Ovary (tissue), 9 donors: ENCODE data around the gene KIAA1755. TPM values are rescaled to one million over a fixed set of nuclear protein-coding genes. Genes with fewer than 3 reads are reported as not detected.

ENCODE experiments used
- DNase-seq, 5 donors: peaks; one replicate each; pipeline ENCODE4 v3.0.0-alpha.2; 2019 to 2020
- H3K27ac ChIP-seq, 2 donors: fragments of 200-600 bp; one replicate each; pipeline versions ENCODE4 v1.5.1 to v1.8.0; 2019 to 2022
- H3K27me3 ChIP-seq: fragments of 200-600 bp; one replicate; pipeline ENCODE4 v1.8.0; 2022
- H3K36me3 ChIP-seq: fragments of 200-600 bp; sonication (generic); one replicate; pipeline ENCODE4 v1.5.1; 2019
- H3K4me1 ChIP-seq: one replicate; pipeline ENCODE4 v1.8.1; 2013; ENCODE audit warnings: mild to moderate bottlenecking, moderate library complexity; ENCODE audit not compliant: insufficient read depth
- H3K4me3 ChIP-seq: fragments of 200-600 bp; sonication (generic); one replicate; pipeline ENCODE4 v1.5.1; 2017
- H3K9me3 ChIP-seq, 2 donors: fragments of 200-600 bp in 1 of 2; sonication (generic) in 1 of 2; one replicate each; pipeline versions ENCODE4 v1.5.1 to v1.8.1; 2013 to 2019; ENCODE audit warnings: mild to moderate bottlenecking in 1 of 2, moderate library complexity in 1 of 2
- CTCF ChIP-seq, 3 donors: fragments of 450-650 bp in 2 of 3; fragments of 200-600 bp in 1 of 3; IDR thresholded peaks; one replicate each; pipeline versions ENCODE4 v1.5.1 to v1.8.0; 2016 to 2022; ENCODE audit warnings: antibody characterized with exemption in 3 of 3, mild to moderate bottlenecking in 1 of 3
- EP300 ChIP-seq: sonication (generic); formaldehyde crosslinking; IDR thresholded peaks from one replicate; pipeline ENCODE4 v1.6.1; 2017; ENCODE audit warnings: antibody characterized with exemption
- POLR2A ChIP-seq: fragments of 450-650 bp; IDR thresholded peaks from one replicate; pipeline ENCODE4 v1.6.1; 2017; ENCODE audit warnings: antibody characterized with exemption, mild to moderate bottlenecking, moderate library complexity
- WGBS, 3 donors: extraction: QIAGEN DNeasy Blood & Tissue Kit in 1 of 3; methylation state at CpG; one replicate each; pipeline versions ENCODE4 v1.1.5 to v1.1.7; 2013 to 2017; 5-methylcytosine and 5-hydroxymethylcytosine counted together
- intact Hi-C, 4 donors: fragments of 100-400 bp; cut with DNase I; formaldehyde crosslinking; loops; one replicate each; pipeline versions ENCODE4 v1.11.0 to v1.15.1; 2022 to 2023
- polyA plus RNA-seq, 2 donors: library from polyadenylated mRNA; stranded (reverse); fragments of 200-250 nt in 1 of 2; fragments of 350-450 nt in 1 of 2; fragmentation: Illumina TruSeq in 1 of 2; extraction: RNeasy Lipid Tissue Mini Kit (QIAGEN cat#74804) in 1 of 2; gene quantifications; one replicate each; pipeline ENCODE4 v1.2.3, GENCODE V29; 2013 to 2014
- total RNA-seq, 7 donors: library from RNA; depleted of rRNA in 2 of 7; stranded (reverse); fragments of >200 nt in 2 of 7; fragmentation: NEBNext Ultra II Directional in 3 of 7; extraction: Animal tissue kit (Norgen Biotek cat#: 25700) in 3 of 7; gene quantifications; one replicate each; pipeline versions ENCODE4 v1.1.0 to v1.2.4, GENCODE V29; 2016 to 2023
- donor health status: DM: no; HTN: no; CAD: no; lungs with moderate emphysema.
- donor health status: DM: no; HTN: no; CAD: no.
- donor health status: Bipolar disorder and iron deficiency.
- donor health status: DM: yes; HTN: yes; CAD: no.
- donor health status: DM: no; HTN: no; CAD: no.
- donor health status: DM: yes; HTN: yes; CAD: no.

KIAA1755 gene
- total and polyA plus RNA-seq, 9 donors = 4.4 to 29.7 (median 12.0) TPM

GRCh38 chr20:38266426-38266825, 5.9 kb upstream of the KIAA1755 start:
- no peak for TF ChIP-seq CTCF (IDR thresholded peaks at IDR 0.05)
- TF ChIP-seq EP300 = no peak
- TF ChIP-seq POLR2A = no peak
- H3K9me3 ChIP-seq = no peaks in the 10 kb centered on the region
- no peaks in the 10 kb centered on the region for H3K27me3 ChIP-seq
- no peaks in the 10 kb centered on the region for H3K36me3 ChIP-seq
- H3K27ac ChIP-seq = no peak overlapping the region
- 92 to 99% (median 94%) methylated on average over 2 of the region's 2 CpGs for WGBS, 3 donors
- DNase-seq = no peak
- peaks cover 5% of the 10 kb centered on the region for H3K4me1 ChIP-seq
- H3K4me3 ChIP-seq = no peak overlapping the region
- intact Hi-C loops = no loop called here

- WGBS, 3 donors = 90 to 95% (median 92%) methylated on average over 6 of the region's 6 CpGs
Observed at GRCh38 chr20:38262931-38263330, 2.4 kb upstream of the KIAA1755 start.

GRCh38 chr20:38261054-38261390, 487 bp upstream of the KIAA1755 start:
- Histone ChIP-seq H3K27me3 (no peaks in the 10 kb centered on the region), H3K4me1 (peaks cover 3% of the 10 kb centered on the region), H3K9me3 (no peaks in the 10 kb centered on the region), H3K36me3 (no peaks in the 10 kb centered on the region), H3K4me3 (peak overlapping the region; percentile 46), H3K27ac (peak overlapping the region; percentile 93)
- TF ChIP-seq EP300 (no peak), POLR2A (no peak), CTCF (IDR thresholded peaks at IDR 0.05) (no peak)
- intact Hi-C loops = no loop called here
- 37 to 42% (median 38%) methylated on average over 8 of the region's 8 CpGs for whole genome bisulfite sequencing, 3 donors
- no peak for DNase-seq

More at GRCh38 chr20:38262931-38263330, 2.4 kb upstream of the KIAA1755 start:
- Histone ChIP-seq H3K27me3 (no peaks in the 10 kb centered on the region), H3K4me3 (no peak overlapping the region), H3K36me3 (no peaks in the 10 kb centered on the region), H3K4me1 (peaks cover 2% of the 10 kb centered on the region), H3K9me3 (no peaks in the 10 kb centered on the region), H3K27ac (no peak overlapping the region)
- TF ChIP-seq CTCF (IDR thresholded peaks at IDR 0.05) = no peak
- no peak for TF ChIP-seq POLR2A
- no peak for TF ChIP-seq EP300
- intact Hi-C loops = no loop called here
- DNase-seq = no peak

GRCh38 chr20:38260025-38260377, 534 bp downstream of the KIAA1755 start:
- Histone ChIP-seq H3K27ac (peak overlapping the region; percentile 93), H3K36me3 (no peaks in the 10 kb centered on the region), H3K9me3 (no peaks in the 10 kb centered on the region), H3K4me1 (peaks cover 6% of the 10 kb centered on the region), H3K4me3 (peak overlapping the region; percentile 46), H3K27me3 (no peaks in the 10 kb centered on the region)
- TF ChIP-seq CTCF (IDR thresholded peaks at IDR 0.05) = no peak
- no peak for TF ChIP-seq EP300
- no peak for TF ChIP-seq POLR2A
- intact Hi-C loops = no loop called here
- DNase-seq = peak in 1 of 5 donors; percentile 40
- 4 to 10% (median 5%) methylated on average over 5 of the region's 5 CpGs for WGBS, 3 donors
